ENCODE data around the gene ABCA10.
"Not testable (repeated sequence)": the region's sequence is repeated elsewhere in the genome, so short reads cannot be mapped to it uniquely, and the experiment has no call there.

ABCA10 gene

GRCh38 chr17:69228576-69228975 is at the start of gene ABCA10:
ABCA10 (minus strand) TSS chr17:69228824; CDS start chr17:69225358, 3,466 bp downstream.
- DNase-seq = no peak
- in situ Hi-C loops (cut with HindIII; ENCODE audit: low pct_ligation_motif_present, low pct_unique_long_range_greater_than_20kb, low sequenced_read_pairs) = loop anchor here (25.0 kb wide), 1 partner anchor 441 kb away; no protein-coding TSS in a partner anchor

- DNase-seq; in situ Hi-C loops (cut with HindIII; ENCODE audit: low pct_ligation_motif_present, low pct_unique_long_range_greater_than_20kb, low sequenced_read_pairs): not testable (repeated sequence)
Observed at GRCh38 chr17:69276279-69276678, 47.7 kb upstream of the ABCA10 start.

GRCh38 chr17:69275751-69276150 is 47.1 kb upstream of the ABCA10 start:
- DNase-seq = no peak
- in situ Hi-C loops (cut with HindIII; ENCODE audit: low pct_ligation_motif_present, low pct_unique_long_range_greater_than_20kb, low sequenced_read_pairs) = no loop called here

- DNase-seq = no peak
- in situ Hi-C loops (cut with HindIII; ENCODE audit: low pct_ligation_motif_present, low pct_unique_long_range_greater_than_20kb, low sequenced_read_pairs) = no loop called here
Observed at GRCh38 chr17:69271023-69271422, 42.4 kb upstream of the ABCA10 start.

- no peak for DNase-seq
- in situ Hi-C loops (cut with HindIII; ENCODE audit: low pct_ligation_motif_present, low pct_unique_long_range_greater_than_20kb, low sequenced_read_pairs) = no loop called here
Observed at GRCh38 chr17:69269131-69269998, 40.7 kb upstream of the ABCA10 start.

- DNase-seq = no peak
- in situ Hi-C loops (cut with HindIII; ENCODE audit: low pct_ligation_motif_present, low pct_unique_long_range_greater_than_20kb, low sequenced_read_pairs) = no loop called here
Observed at GRCh38 chr17:69268543-69269014, 40.0 kb upstream of the ABCA10 start.

GRCh38 chr17:69267219-69267618 is 38.6 kb upstream of the ABCA10 start:
- DNase-seq = no peak
- in situ Hi-C loops (cut with HindIII; ENCODE audit: low pct_ligation_motif_present, low pct_unique_long_range_greater_than_20kb, low sequenced_read_pairs) = no loop called here

GRCh38 chr17:69265873-69266272 is 37.2 kb upstream of the ABCA10 start:
- in situ Hi-C loops (cut with HindIII; ENCODE audit: low pct_ligation_motif_present, low pct_unique_long_range_greater_than_20kb, low sequenced_read_pairs) = no loop called here
- DNase-seq = no peak

- no peak for DNase-seq
- in situ Hi-C loops (cut with HindIII; ENCODE audit: low pct_ligation_motif_present, low pct_unique_long_range_greater_than_20kb, low sequenced_read_pairs) = no loop called here
Observed at GRCh38 chr17:69254187-69254586, 25.6 kb upstream of the ABCA10 start.

GRCh38 chr17:69250641-69251040 is 22.0 kb upstream of the ABCA10 start:
- DNase-seq = no peak
- in situ Hi-C loops (cut with HindIII; ENCODE audit: low pct_ligation_motif_present, low pct_unique_long_range_greater_than_20kb, low sequenced_read_pairs) = no loop called here

- peak; percentile 58 for DNase-seq
- in situ Hi-C loops (cut with HindIII; ENCODE audit: low pct_ligation_motif_present, low pct_unique_long_range_greater_than_20kb, low sequenced_read_pairs) = loop anchor here (25.0 kb wide), 1 partner anchor 460 kb away; no protein-coding TSS in a partner anchor
Observed at GRCh38 chr17:69246726-69247375, 18.2 kb upstream of the ABCA10 start.

GRCh38 chr17:69246202-69246601 is 17.6 kb upstream of the ABCA10 start:
- in situ Hi-C loops (cut with HindIII; ENCODE audit: low pct_ligation_motif_present, low pct_unique_long_range_greater_than_20kb, low sequenced_read_pairs) = loop anchor here (25.0 kb wide), 1 partner anchor 459 kb away; no protein-coding TSS in a partner anchor
- DNase-seq = no peak

GRCh38 chr17:69245617-69246016 is 17.0 kb upstream of the ABCA10 start:
- DNase-seq = no peak
- in situ Hi-C loops (cut with HindIII; ENCODE audit: low pct_ligation_motif_present, low pct_unique_long_range_greater_than_20kb, low sequenced_read_pairs) = loop anchor here (25.0 kb wide), 1 partner anchor 458 kb away; no protein-coding TSS in a partner anchor

GRCh38 chr17:69239611-69240600 is 11.3 kb upstream of the ABCA10 start:
- in situ Hi-C loops (cut with HindIII; ENCODE audit: low pct_ligation_motif_present, low pct_unique_long_range_greater_than_20kb, low sequenced_read_pairs) = loop anchor here (25.0 kb wide), 1 partner anchor 453 kb away; no protein-coding TSS in a partner anchor
- DNase-seq = no peak

GRCh38 chr17:69236946-69237345 is 8.3 kb upstream of the ABCA10 start:
- no peak for DNase-seq
- in situ Hi-C loops (cut with HindIII; ENCODE audit: low pct_ligation_motif_present, low pct_unique_long_range_greater_than_20kb, low sequenced_read_pairs) = loop anchor here (25.0 kb wide), 1 partner anchor 450 kb away; no protein-coding TSS in a partner anchor

GRCh38 chr17:69236464-69236863 is 7.8 kb upstream of the ABCA10 start:
- in situ Hi-C loops (cut with HindIII; ENCODE audit: low pct_ligation_motif_present, low pct_unique_long_range_greater_than_20kb, low sequenced_read_pairs) = loop anchor here (25.0 kb wide), 1 partner anchor 449 kb away; no protein-coding TSS in a partner anchor
- no peak for DNase-seq

- in situ Hi-C loops (cut with HindIII; ENCODE audit: low pct_ligation_motif_present, low pct_unique_long_range_greater_than_20kb, low sequenced_read_pairs) = loop anchor here (25.0 kb wide), 1 partner anchor 448 kb away; no protein-coding TSS in a partner anchor
- DNase-seq = peak; percentile 81
Observed at GRCh38 chr17:69235338-69236058, 6.9 kb upstream of the ABCA10 start.
